HG03354 (cell line): ENCODE results near the gene TRIM51G.
"Not testable (repeated sequence)": the region's sequence is repeated elsewhere in the genome, so short reads cannot be mapped to it uniquely, and the experiment has no call there.

ENCODE experiments used
- ATAC-seq: cut with Tn5 transposase; IDR thresholded peaks from one replicate; pipeline ENCODE4 v1.9.1; 2021; ENCODE audit warnings: mild to moderate bottlenecking; ENCODE audit not compliant: unreplicated experiment, poor library complexity, severe bottlenecking

Gene TRIM51G

GRCh38 chr11:48983785-48984184, at the start of gene TRIM51G:
TSS of gene TRIM51G (minus strand) at chr11:48983885. CDS start at chr11:48981695, 2,190 bp downstream.
- ATAC-seq, result not testable (repeated sequence)

GRCh38 chr11:49028523-49028922, 44.8 kb upstream of the TRIM51G start, which contains the start of gene TRIM49B:
TSS of gene TRIM49B (plus strand) at chr11:49028823. CDS start at chr11:49031600, 2,777 bp downstream.
- ATAC-seq, result not testable (repeated sequence)

- not testable (repeated sequence) for ATAC-seq
These were observed 15.1 kb downstream of the TRIM51G start for GRCh38 chr11:48968592-48968991.

- ATAC-seq, result not testable (repeated sequence)
These were observed 28.2 kb downstream of the TRIM51G start for GRCh38 chr11:48955315-48956049.

GRCh38 chr11:48945796-48946195, 37.9 kb downstream of the TRIM51G start:
- ATAC-seq, result not testable (repeated sequence)
